Activated CD4-positive, alpha-beta T cell treated with anti-CD3 and anti-CD28 coated beads for 1 hour (primary cell): Measurements from ENCODE around the gene TMEM171.

Source experiments
- DNase-seq: peaks from one replicate; pipeline ENCODE4 v3.0.0-alpha.2; 2020

The TMEM171 gene, protein sequence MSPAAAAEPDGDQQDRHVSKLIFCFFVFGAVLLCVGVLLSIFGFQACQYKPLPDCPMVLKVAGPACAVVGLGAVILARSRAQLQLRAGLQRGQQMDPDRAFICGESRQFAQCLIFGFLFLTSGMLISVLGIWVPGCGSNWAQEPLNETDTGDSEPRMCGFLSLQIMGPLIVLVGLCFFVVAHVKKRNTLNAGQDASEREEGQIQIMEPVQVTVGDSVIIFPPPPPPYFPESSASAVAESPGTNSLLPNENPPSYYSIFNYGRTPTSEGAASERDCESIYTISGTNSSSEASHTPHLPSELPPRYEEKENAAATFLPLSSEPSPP

DNA sequence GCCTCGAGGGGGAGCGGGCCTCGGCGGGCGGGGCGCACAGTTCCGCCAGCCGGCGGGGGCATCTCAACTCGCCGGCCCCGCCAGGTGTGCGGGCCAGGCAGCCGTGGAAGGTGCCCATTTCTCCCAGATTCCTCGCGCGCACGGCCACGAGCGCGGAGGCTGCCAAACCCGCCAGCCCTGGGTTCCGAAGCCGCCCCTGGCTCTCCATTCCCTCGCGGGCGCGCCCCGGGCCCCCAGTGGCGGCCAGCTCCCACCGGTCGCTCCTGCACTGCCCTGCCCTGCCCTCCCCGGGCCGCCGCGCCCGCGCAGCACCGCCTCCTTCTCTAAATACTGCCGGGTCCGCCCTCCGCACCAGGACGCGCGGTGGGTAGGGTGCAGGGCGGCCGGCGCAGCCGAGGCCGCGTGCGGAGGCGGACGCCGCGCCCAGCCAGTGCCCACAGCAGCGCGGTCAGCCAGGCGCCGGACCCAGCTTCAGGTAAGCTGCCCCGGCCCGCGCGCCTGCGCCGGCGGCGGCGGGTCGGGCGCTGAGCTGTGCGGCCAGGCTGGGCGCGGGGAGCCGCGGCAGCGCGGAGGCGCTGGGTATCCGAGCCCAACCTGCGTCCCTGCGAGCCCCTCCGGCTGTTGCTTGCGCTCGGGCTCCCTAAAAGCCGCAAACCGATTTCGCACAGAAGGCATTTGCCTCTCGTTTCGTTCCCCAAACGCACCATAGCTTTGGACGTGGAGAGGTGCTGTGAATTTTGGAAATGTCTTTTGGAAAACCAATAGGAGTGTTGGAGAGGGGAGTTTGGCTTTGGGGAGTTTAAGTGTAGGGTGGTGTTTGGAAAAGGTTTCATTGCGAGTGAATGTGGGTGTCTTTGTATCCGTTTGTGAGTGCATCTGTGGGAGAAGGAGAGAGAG, at the start of gene TMEM171:
Gene TMEM171 (plus strand): TSS at position 354 of the 897 bp plus-strand sequence. CDS start 2,799 bp downstream, outside the sequence.
- no peak for DNase-seq

DNA sequence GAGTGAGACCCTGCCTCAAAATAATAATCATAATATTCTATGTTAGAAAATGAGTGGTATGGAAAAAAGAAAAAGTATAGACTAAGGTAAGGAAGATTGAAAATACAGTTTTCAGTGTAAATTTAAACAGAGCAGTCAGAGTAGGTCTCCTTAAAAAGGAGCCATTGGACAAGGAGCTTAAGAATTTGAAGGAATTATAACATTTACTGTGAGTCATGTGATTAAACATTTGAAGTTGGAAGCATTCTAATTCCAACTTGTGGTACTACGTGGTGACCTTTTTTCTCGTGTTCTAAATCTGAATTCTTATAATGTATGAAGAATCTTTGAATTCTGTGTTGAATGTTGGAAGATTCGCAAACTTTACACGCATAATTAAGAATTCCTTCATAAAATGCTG, 39.3 kb upstream of the TMEM171 start:
- no peak for DNase-seq

DNA sequence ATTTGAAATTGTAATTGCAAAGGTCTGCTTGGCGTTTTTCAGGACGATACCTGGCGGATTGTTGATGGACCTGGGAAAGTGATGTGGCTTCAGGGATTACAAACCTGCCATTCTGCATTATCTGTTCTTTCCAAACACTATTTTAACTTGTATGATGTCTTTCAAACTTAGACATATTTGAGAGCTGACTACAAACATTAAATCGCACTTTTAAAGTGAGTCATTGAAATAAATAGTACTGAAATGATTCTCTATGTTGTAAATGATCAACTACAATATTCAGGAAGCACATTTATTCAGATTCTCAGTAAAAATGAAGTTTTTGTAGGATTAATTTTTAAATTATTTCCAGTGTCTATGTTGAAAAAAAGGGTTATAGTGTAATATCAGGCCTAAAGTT, 32.3 kb upstream of the TMEM171 start:
- no peak for DNase-seq

DNA sequence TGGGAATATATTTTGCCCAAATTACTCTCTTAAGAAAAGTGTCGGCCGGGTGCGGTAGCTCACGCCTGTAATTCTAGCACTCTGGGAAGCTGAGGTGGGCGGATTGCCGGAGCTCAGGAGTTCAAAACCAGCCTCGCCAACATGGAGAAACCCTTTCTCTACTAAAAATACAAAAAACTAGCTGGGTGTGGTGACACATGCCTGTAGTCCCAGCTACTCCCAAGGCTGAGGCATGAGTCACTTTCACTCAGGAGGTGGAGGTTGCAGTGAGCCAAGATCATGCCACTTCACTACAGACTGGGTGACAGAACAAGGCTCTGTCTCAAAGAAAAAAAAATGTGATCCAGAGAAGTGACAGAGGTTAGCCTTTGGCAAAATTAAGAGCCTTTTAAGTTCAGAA, 26.4 kb upstream of the TMEM171 start:
- DNase-seq = no peak

DNA sequence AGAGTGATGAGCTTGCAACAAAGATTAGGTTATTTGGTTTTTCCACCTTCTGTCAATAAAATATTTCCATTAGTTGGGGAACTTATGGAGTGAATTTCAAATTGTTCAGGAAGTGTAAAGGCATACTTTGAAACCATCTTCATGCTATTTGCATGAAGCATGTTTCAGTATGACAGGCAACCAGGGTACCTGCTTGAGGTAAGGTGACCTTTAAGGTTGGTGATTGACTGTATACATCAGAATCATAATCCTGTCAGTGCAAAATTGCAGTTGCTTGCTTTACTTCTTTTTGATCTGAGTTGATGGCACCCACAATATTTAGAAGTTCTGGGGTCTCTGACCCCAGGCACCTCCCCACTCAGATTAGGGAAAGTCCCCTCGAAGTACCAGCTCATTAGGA, 26.0 kb upstream of the TMEM171 start:
- no peak for DNase-seq

DNA sequence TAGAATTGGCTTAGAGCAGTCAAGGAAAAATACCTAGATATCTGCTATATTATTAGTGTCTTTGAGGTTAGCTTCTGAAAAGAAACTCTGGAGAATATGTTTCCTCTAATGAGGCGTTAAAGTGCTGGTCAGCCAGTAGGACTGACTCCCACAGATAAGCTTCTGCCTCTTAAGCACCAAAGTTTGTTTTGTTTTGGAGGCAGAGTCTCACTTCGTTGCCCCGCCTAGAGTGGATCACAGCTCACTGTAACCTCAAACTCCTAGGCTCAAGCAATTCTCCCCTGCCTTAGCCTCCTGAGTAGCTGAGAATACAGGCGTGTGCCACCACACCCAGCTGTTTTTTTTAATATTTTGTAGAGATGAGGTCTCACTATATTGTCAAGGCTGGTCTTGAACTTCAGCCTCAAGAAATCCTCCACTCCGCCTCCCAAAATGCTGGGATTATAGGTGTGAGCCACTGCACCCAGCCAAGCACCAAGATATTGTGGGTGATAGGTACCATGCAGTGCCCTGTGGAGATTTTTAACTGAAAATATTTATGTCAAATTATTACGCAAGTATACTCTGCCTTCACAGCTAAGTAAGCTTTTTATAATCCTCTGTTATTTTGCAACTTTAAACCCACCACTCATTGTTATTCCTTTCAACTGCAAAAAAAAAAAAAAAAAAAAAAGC, 24.7 kb upstream of the TMEM171 start:
- DNase-seq = no peak

DNA sequence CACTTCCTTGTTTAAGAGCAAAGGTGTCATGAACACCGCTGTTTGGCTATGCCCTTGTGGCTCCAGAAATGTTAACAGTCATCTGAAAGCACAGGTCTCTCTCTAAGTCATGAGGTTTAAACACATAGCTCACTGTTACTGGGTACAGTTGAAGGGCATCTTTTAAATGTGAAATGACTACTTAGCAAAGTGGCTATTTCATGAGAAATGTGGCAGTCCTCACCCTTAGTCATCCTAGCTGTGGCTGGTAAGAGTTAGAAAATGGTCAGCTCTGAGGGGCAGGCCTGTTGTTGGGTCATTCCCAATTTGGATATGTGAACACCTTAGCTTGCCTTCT, 24.2 kb upstream of the TMEM171 start:
- no peak for DNase-seq

DNA sequence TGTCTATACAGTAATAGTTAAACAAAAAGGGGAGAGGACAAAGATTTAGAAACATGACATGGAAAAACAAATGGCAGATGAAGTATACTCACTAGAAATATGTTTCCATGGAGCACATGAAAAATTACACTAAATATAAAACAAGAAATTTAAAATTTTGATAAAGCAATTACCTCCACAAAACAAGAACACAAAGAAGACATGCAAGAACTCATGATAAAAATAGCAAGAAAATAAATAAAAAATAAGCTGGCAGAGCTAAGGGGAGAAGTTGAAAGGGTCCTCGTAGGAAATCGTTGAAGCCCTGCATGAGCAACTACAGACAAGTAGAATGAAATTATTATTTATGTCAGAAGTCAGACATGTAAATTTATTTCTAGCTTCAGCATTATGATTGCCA, 22.6 kb upstream of the TMEM171 start:
- DNase-seq = no peak

DNA sequence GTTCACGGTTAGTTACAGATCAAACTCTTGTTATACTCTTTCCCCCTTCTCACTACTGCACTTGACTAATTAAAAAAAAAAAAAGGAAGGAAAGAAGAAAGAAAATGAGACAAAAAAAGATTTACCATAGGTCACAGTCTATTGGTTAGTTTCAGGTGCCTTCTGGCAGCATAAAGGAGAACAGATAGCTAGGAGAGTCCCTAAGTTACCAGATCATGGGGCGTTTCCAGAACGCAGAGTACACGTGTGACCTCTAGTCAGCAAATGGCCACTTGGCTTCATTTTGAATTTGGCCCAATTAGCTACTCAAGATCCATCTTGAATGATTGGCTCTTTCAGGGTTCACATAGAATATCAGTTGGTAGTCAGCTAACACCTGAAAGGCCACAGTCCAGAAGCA, 20.3 kb upstream of the TMEM171 start:
- DNase-seq = no peak

DNA sequence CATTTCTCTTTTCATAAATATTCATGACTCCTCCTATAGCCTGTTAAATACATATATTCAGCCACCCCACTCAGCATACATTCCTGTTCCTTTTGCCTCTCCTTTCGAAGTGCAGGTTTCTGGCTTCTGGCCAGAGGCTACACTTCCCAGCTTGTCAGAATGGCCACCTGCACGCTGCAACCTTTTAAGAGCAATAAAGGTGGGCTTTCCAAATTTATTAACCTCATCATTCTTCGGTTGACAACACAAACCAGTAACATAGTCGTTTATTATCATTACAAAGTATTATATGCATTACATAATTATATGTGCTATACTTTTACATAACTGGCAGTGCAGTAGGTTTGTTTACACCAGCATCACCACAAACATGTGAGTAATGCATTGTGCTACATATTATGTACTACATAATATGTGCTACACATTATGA, 16.5 kb upstream of the TMEM171 start:
- no peak for DNase-seq

DNA sequence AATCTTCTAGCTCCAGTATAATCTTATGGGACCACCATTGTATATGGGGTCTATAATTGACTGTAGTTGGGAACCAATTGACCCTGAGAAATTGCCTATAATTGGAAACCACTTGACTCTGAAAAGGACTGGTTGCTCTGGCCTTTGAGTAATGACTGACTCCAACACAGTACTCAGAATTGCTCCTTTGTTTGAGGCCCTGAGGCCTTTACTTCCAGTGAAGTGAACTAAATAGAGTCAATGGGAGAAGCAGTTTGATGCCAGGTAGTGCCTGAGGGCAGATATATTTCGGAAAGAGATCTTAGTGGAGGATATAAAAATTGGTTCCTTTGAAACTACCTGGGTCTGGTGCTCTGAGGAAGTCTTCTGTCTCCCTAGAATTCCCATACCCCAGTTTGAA, 16.0 kb upstream of the TMEM171 start:
- DNase-seq = no peak

DNA sequence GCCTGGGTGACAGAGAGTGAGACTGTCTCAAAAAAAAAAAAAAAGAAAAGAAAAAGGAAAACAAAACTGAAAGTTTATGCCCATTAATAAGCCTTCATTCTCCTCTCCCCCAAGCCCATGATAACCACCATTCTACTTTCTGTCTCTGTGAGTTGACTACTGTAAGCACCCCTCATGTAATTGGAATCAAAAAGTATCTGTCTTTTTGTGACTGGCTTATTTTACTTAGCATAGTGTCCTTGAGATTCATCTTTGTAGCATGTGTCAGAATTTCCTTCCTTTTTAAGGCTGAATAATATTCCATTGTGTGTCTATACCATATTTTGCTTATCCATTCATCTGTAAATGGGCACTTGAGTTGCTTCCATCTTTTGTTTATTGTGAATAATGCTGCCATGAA, 14.0 kb upstream of the TMEM171 start:
- DNase-seq = no peak

DNA sequence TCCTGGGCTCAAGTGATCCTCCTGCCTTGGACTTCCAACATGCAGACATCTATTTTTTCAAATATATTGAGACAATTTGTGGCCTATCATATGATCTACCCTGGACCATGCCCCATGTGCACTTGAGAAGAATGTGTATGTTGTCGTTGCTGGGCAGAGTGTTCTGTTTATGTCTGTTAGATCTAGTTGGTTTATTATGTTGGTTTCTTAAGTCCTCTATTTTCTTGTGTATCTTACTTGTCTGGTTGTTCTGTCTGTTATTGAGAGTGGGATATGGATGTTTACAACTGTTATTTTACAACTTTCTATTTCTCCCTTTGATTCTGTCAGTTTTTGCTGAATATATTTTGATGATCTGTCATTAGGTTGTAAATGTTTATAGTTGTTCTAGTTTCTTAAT, 10.2 kb upstream of the TMEM171 start:
- no peak for DNase-seq

DNA sequence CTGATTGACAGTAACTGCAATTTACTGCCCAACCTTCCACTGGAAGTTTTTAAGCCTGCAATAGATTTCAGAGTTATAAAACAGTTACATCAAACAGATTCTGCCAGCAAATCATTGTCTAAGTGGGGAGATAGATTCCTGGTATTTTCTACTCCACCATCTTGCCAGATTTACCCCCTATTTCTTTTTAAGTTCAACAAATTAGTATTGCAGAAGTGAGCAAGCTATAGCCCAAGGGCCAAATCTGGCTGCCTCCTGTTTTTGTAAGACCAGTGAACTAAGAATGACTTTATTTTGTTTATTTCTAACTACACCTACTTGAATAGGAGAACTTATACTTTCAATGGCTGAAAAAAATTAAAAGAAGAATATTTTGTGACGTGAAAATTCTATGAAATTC, 8.8 kb upstream of the TMEM171 start:
- no peak for DNase-seq

DNA sequence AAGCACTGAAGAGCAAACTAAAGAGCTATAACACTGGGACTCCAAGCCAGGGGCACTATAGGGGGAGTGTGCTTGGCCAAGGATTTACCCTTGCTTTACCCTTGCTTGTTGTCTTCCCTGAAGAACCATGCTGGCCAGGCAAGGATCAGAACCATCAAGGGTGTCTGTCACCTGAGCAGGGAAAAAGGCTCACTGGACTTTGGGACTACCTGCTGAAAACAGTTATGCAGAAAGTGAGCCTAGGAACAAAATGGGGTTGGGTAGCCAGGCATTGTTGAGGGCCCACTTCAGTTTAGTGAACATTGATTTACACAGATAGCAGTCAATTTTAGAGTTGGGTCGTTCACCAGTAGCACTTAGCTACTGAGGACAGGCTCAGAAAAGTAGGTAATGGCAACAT, 8.0 kb upstream of the TMEM171 start:
- DNase-seq = no peak

DNA sequence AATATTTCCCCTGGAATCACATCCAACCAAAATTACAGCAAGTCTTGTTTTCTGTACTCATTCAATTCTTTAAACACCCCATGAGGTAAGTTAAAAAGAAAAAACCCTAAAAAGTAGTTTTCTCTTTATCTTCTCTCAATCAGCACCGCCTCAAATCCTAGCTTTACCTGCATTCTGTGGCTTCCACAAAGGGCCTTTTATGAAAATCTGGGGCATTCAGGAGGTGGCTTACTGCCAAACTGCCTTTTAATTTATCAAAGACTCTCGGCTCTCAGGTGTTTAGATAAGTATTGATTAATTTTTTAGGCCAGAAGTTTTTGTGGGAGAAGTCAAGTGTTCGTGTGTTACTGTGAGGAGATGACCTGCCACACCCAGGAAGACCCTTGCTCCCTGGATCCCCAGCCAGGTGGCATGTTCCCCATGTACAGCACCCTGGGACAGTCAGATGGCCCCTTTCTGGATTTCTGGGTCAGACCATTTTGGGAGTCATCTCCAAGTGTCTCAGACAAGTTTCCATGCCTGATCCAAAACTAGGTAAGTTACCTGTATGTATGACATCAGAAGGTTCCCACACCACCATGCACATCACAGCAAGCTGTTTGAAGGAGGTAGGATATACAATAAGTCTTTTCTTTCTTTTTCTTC, 6.2 kb upstream of the TMEM171 start:
- no peak for DNase-seq

DNA sequence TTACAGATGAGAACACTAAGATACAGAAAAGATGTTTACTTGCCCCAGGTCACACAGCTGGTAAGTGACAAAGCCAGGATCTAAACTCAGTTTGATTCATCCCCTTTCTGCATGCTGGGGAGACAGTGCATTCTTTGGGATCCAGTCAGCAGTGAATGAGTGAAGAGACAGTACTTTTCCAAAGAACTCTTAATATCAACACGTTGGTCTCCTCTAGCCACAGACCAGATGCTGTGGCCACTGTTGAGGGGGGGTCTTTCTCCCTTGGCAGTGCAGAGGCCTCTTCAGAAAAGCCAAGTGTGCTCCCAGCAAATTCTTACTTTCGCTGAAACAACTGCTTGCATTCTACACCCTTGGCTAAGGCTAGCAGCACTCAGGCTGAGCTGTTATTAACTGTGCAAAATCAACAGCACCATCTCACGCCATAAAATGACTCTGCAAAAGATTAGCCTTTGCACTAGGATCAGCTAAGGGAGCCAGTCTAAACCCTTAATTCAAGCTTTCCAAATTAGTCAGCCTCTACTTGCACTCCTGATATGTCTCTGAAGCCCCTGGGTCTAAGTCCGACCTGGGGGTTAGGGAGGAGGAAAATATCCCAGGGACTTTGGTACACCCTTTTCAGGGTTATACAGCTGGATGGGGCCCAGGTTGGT, 4.8 kb upstream of the TMEM171 start:
- DNase-seq = no peak

DNA sequence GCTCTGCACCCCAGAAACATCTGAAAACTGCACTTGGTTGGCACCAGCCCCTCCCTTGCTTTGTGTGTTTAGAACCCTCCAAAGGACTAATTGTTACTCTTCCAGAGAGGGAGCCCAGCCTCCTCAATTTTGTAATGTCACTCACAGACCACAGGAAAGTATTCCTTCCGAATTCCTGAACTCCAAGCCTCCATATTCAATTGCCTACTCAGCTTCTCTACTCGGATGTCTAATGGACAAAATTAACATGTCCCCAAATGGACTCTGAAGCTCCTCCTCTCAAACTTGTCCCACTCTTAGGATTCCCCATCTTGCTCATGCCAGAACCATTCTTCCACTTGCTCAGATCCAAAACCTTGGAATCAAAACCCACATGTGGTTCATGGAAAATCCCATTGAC, 3.9 kb upstream of the TMEM171 start:
- DNase-seq = no peak

DNA sequence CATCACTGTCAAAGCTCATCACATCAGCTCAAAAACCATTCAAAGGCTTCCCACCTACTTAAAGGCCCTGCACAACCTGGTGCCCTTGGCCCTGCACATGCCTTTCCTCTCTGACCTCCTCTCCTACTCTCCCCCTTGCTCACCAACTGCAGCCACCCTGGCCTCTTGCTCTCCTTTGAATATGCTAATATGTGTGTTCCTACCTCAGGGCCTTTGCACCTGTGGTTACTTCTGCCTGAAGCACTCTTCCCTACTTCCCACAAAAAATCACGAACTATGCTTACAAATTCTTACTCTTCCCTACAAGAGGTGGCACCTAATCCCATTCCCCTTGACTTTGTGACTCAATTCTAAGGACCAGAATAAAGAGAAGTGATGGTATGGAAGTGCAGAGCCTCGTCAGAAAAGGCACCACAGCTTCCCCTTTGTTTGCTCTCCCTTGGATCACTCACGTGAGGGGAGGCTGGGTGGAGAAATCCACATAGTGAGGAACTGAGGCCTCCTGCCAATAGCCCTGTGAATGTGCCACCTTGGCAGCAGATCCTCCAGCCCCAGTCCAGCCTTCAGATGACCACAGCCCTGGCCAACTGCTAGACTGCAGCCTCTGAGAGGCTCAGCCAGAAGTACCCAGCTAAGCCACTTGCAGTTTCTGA, 3.2 kb upstream of the TMEM171 start:
- no peak for DNase-seq

DNA sequence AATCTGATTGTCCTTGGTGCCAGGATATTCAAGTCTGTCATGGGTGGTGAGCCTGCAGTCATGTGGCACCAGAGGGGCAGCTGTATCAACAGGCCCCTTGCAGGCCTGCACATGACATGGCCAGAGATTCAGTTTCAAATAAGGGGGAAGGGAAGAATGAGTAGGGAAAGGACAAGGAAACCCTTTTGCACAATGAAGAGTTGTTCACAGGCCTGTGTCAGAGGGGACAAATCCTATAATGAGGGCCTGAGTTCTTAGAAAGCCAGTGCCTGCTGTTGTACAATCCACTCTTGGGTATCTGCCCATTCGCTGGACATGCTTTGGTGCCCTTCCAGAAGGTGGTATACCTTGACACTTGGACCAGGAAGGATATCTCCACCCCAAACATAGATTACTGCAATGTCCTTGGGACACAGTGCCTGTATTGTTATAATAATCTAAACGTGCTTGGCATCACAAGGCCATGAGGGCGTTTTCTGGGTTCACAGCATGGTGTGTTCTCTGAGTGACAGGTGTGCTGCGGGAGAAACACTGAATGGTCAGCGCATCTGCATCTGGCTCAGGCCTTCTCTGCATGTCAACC, 1.9 kb upstream of the TMEM171 start:
- DNase-seq = no peak

DNA sequence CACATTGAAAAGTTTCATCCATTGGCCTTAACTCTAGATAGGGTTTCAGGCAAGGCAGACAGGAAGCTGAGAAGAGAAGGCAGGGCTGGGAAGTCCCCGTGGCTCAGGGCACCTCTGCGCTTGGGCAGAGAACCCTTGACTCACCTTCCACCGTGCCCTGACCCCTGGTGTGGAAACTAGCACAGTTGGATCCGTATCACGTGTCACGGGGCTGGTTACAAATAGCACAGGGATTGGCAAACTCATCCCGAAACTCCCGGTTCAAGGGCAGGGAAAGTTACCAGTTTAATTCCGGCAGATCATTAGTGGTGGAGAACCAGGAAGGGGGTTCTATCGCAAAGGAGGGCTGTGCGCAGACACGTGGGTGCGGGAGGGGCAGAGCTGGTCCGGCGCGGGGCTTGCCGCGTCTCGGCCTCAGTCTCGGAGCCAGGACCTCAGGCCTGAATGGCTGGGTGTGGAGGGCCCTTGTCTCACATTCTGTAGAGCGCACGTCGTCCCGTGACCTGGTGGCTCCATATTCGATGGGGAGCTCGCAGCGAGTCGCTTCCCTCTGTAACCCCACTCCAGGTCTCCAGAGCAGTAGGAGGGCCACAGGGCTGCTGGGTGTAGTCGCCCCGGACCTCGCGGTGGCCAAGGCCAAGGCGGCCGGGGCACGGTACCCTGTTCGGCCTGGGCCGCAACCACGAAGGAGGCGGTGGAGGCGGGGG, 771 bp upstream of the TMEM171 start:
- no peak for DNase-seq
